ENCODE measurements around the gene ICAM3.
"Not testable (repeated sequence)": the region's sequence is repeated elsewhere in the genome, so short reads cannot be mapped to it uniquely, and the experiment has no call there.

DNA sequence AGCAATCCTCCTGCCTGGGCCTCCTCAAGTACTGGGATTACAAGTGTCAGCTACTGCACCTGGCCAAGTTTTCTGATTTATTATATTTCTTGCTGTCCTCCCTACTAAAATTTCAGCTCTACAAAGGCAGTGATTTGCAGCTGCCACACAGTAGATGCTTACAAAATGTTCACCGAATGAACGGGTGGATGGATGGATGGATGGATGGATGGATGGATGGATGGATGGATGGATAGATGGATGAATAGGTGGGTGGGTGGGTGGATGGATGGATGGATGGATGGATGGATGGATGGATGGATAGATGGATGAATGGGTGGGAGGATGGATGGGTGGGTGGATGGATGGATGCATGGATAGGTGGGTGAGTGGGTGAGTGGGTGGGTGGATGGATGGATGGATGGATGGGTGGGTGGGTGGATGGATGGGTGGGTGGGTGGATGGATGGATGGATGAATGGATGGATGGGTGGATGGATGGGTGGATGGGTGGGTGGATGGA lies 37.8 kb upstream of the ICAM3 start:
- TF ChIP-seq, protein P1, sequence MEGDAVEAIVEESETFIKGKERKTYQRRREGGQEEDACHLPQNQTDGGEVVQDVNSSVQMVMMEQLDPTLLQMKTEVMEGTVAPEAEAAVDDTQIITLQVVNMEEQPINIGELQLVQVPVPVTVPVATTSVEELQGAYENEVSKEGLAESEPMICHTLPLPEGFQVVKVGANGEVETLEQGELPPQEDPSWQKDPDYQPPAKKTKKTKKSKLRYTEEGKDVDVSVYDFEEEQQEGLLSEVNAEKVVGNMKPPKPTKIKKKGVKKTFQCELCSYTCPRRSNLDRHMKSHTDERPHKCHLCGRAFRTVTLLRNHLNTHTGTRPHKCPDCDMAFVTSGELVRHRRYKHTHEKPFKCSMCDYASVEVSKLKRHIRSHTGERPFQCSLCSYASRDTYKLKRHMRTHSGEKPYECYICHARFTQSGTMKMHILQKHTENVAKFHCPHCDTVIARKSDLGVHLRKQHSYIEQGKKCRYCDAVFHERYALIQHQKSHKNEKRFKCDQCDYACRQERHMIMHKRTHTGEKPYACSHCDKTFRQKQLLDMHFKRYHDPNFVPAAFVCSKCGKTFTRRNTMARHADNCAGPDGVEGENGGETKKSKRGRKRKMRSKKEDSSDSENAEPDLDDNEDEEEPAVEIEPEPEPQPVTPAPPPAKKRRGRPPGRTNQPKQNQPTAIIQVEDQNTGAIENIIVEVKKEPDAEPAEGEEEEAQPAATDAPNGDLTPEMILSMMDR (IDR thresholded peaks at IDR 0.05), result not testable (repeated sequence)
- TF ChIP-seq POLR2AphosphoS5 (IDR thresholded peaks at IDR 0.05; ENCODE audit: low read depth, low read length), result not testable (repeated sequence)
